HuH-7 (cell line): ENCODE data around the gene KIAA0319L.
A peak's percentile ranks its signal among the peaks of the same experiment; 100 is the strongest.

Source experiments
- DNase-seq: peaks from one replicate; pipeline ENCODE4 v3.0.0; 2011; ENCODE audit warnings: low spot score

KIAA0319L gene

GRCh38 chr1:35536556-35537162 is 20.5 kb downstream of the KIAA0319L start:
- no peak for DNase-seq

DNA sequence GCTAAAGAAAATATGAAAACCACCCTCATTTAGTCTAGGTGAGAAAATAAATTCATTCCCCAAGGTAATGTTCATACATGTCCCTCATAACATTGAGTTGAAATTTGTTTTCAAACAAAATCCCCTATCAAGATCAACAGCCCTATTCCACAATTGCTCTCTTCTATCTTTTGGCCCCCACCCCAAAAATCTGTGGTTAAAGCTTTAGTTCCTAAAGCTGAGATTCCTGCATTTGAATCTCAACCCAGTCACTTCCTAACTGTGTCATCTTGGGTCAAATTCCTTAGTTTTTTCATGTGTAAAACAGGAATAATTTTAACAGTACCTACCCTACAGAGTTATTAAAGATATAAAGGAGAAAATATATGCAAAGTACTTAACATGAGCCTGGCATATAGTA is 22.0 kb downstream of the KIAA0319L start:
- DNase-seq, result no peak

GRCh38 chr1:35533586-35533985 is 23.6 kb downstream of the KIAA0319L start:
- DNase-seq, result no peak

DNA sequence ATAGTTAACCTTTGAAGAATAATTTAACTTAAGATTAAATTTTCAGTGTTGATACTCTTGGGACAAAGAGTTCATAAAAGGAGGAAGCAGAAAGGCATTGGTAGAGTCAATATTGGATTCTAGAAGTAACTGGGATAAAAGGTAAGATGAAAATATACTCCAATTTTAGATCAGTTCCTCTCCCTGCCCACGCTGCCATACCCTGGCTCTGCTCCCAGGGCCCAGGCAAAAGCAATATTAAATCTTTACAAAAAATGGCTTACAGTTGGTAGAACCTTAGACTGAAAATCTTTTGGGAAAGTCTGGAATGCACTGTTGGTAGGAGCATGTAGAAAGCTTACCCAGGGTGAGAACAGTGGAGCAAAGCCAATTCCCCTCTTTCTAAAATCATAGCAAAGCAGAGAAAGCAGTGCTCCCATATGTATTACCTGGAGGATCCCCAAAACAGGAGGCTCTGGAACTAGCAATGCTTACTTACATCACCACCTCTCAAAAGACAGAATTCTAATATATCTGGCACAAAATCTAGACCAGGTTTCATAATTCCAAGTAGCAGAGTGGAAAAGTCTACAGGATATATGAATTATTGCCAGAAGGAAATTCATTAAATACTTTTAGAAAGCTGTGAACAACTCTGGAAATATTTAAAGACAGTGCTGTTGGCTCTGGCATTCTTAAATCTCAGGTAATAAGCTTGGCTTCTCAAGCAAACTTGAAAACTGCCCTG is 24.5 kb downstream of the KIAA0319L start:
- DNase-seq, result no peak

GRCh38 chr1:35531368-35531767 is 25.8 kb downstream of the KIAA0319L start:
- no peak for DNase-seq

- no peak for DNase-seq
These were observed 26.3 kb downstream of the KIAA0319L start for GRCh38 chr1:35530946-35531345.

GRCh38 chr1:35530168-35530567 is 27.0 kb downstream of the KIAA0319L start:
- DNase-seq, result no peak

DNA sequence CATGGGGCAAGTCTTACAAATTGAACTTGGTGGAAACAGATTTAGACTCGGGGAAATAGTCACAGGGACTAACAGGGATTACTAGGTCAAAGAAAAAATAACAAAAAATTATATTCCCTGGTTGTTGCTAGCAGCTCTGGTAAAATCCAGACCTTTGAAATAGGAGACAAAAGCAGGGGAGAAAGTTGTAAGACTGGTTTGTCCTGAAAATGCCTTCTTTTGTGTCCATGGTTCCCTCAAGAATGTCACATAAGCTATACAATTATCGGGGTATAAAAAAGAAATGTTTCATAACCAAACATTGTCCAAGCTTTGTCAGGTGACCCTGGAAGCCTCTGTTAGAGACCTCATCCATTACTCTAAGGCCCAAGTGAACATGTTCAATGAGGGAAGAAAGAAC is 33.1 kb downstream of the KIAA0319L start:
- DNase-seq, result no peak

- DNase-seq, result no peak
These were observed 37.8 kb downstream of the KIAA0319L start for GRCh38 chr1:35519432-35519831.

DNA sequence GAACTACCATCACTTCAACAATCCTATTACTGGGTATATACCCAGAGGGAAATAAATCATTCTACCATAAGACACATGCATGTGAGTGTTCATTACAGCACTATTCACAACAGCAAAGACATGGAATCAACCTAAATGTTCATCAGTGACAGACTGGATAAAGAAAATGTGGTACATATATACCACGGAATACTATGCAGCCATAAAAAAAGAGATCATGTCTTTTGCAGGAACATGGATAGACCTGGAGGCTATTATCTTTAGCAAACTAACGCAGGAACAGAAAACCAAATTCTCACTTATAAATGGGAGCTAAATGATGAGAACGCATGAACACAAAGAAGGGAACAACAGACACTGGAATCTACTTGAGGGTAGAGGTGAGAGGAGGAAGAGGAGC is 39.0 kb downstream of the KIAA0319L start:
- no peak for DNase-seq

GRCh38 chr1:35511305-35511704 is 45.9 kb downstream of the KIAA0319L start:
- DNase-seq, result no peak

DNA sequence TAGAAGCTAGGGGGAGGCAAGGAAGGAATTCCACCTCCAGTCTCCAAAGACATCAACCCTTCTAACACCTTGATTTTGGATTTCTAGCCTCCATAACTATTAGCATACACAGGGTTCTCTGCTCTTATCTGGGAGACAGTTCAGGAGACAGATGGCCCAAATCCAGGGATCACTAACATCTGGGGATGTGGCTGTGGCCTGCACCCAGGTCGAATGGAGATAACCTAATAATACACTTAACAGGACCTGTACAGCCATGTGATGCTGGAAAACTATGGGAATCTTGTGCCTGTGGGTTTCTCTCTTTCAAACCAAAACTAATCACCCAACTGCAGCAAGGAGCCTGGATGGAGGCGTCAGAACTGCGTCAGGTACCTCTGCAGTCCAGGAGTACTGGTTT is 47.6 kb downstream of the KIAA0319L start:
- DNase-seq, result no peak

DNA sequence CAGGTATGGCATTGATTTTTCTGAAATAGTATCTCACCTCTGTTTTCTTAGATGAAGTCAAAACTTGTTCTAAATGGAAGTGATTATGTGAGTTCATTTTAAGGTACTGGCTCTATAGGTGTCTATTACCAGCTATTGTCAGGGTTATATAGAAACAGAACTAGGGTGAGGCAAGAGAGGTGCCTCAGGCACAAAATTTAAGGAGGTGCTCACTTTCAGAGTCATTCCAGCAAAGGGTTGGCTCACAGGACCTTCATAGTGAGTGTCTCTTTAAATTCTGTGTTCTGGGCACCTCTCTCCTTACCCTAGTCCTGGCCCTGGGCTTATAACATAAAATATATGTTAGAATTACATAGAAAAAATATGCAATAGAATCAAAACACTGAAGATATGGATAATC is 49.3 kb downstream of the KIAA0319L start:
- DNase-seq, result no peak

- DNase-seq, result no peak
These were observed 50.0 kb downstream of the KIAA0319L start for GRCh38 chr1:35506960-35507912.

GRCh38 chr1:35505911-35506798 is 51.0 kb downstream of the KIAA0319L start:
- no peak for DNase-seq

DNA sequence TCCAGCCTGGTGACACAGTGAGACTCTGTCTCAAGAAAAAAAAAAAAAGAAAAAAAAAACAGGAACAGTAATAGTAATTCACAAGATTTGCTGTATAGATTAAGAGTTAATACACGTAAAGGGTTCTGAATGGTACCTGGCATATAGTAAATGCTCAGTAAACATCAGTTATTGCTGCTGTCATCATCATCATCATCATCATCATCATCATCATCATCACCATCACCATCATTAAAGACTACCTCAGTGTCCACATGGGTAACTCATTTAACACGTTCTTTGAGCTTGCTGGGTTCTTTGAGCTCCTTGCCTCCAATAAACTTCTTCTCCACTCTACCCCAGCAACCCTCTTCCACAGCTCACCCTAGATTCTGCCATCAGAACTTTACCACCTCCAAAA is 55.0 kb downstream of the KIAA0319L start:
- DNase-seq, result no peak

DNA sequence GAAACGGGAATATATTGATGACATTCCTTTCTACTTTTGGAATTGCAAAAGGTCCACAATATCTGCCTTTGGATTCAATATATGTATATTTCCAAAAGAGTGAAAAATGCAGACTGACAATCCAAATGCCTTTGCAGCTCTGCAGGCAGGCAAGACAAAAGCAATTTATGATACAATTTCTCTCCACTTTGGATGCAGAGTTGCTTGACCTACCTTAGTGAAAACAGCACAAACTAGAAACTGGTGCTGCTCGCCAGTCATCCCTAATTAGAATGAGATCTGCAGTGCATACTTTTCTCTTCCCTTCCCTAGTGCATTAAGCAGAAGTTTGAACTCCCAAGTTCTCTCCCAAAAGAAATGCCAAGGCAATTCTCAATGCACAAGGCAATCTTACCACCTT is 56.8 kb downstream of the KIAA0319L start:
- no peak for DNase-seq

GRCh38 chr1:35499652-35500176 is 57.5 kb downstream of the KIAA0319L start:
- peak; percentile 19 for DNase-seq

GRCh38 chr1:35499231-35499630 is 58.0 kb downstream of the KIAA0319L start:
- no peak for DNase-seq

GRCh38 chr1:35497571-35497970 is 59.6 kb downstream of the KIAA0319L start:
- no peak for DNase-seq

GRCh38 chr1:35490250-35490649 is 67.0 kb downstream of the KIAA0319L start:
- DNase-seq, result no peak

DNA sequence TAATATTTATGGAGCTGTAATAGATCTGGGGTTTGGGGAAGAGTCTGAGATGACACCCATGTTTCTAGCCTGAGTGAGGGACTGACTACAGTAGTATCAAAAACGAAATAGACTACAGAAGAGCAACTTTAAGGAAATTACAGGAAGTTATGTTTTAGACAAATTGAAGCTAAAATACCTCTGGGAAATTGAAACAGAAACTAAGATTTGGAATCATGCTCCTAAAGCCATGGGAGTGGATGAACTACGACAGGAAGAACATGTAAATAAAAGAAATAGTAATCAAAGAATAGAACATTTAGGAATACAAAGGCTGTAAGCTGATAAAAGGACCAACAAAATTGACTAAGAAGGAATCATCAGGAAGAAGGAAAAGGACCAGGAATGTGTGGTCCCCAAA is 68.9 kb downstream of the KIAA0319L start:
- no peak for DNase-seq
